HG02938 (cell line): ENCODE results near the gene MDH1B.

Experiments used
- ATAC-seq: cut with Tn5 transposase; IDR thresholded peaks from one replicate; pipeline ENCODE4 v1.9.1; 2021; ENCODE audit warnings: mild to moderate bottlenecking, moderate library complexity; ENCODE audit not compliant: unreplicated experiment

MDH1B gene

DNA sequence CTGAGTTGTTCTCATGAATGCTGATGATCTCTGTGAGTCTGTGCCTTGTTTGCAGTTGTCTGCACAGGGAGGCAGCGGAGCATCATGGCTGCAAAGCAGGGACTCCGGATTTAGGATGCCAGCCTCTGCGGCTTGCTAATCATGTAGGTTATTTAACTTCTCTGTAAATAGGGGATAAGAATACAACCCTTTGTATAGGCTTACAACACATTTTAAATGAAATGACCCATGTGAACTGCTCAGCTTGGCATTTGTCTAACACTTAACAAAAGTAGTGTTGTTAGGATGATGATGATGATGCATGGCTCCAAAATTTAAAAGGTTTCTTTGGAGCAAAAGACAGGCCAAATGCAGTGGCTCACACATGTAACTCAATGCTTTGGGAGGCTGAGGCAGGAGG, 66.3 kb downstream of the MDH1B start:
- no peak for ATAC-seq

GRCh38 chr2:206696910-206697309, 68.2 kb downstream of the MDH1B start:
- ATAC-seq, result no peak

DNA sequence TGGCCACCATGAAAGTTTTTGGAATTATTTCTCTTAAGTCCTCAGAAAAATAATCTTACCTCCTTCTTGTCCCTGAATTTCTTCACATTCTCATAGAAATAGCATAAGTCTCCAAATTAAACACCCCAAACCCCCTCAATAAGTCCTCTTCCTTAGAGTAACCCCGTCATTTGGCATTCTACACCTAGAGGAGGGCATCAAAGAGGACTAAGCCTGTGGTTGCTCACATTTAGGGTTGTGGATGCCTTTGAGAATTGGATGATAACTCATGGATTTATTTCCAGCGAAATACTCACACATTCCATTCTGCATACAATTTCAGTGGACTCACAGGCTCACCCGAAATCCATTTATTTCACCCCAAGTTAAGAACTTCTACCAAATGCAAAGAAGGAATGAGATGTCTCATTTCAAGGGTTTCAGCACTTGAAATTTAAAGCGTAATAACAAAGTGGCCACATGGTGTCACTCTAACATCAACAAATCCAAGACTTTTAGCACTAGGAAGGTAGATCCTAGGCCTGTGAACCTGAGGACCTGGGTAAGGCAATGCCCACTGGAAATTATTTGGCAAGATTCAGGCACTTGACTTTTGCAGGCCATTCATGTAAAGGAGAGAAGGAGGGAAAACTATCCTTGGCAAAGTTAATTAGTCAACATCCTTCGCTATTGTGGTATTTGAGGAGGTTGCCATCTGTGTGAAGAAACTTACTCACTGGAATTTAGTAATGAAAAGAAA, 71.6 kb downstream of the MDH1B start:
- ATAC-seq, result peak; percentile 61

- ATAC-seq, result no peak
Measured at GRCh38 chr2:206692971-206693370, 72.2 kb downstream of the MDH1B start.

- no peak for ATAC-seq
Measured at GRCh38 chr2:206688990-206689389, 76.1 kb downstream of the MDH1B start.

- ATAC-seq, result no peak
Measured at GRCh38 chr2:206688453-206688852, 76.7 kb downstream of the MDH1B start.
